EH (cell line): ENCODE measurements around the gene INPP4B.

Experiments
- DNase-seq: peaks from one replicate; pipeline ENCODE4 v3.0.0-alpha.2; 2015; ENCODE audit warnings: low read depth

INPP4B gene

DNA sequence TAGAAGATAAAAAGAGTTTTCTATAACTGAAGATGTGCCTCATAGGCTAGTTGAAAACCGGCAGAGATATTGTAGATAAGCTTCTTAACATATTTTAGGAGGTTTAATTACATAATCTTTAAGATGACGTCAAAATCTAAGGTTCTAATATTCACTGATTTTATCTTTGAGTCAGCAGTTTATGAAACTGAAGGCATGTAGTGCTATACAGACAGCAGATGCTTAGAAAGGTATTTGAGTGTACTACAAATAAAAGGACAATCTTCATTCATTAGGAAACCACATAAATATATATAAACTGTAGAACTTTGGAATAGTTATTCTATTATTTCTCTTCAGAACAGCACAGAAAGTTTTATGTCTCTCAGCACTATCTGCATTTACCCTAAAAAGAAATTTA is 704.9 kb downstream of the INPP4B start:
- no peak for DNase-seq

DNA sequence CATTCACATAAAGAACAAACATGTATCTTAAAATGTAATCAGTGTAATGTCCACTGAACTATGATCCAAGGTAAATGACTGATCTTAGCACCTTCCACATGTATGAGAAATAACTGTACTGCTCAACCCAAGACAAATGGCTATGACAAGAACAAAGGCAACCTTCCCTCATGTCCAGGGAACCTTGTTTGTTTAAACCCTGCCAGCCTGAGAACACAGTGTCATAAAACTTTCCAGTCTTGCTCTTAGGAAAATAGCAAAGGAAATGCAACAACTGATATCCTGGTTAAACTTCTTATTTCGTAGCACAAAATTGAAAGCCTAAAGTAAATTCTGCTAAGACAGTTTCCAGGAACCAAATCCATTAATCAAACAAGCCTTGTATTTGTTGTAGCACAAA is 715.4 kb downstream of the INPP4B start:
- peak; percentile 11 for DNase-seq

DNA sequence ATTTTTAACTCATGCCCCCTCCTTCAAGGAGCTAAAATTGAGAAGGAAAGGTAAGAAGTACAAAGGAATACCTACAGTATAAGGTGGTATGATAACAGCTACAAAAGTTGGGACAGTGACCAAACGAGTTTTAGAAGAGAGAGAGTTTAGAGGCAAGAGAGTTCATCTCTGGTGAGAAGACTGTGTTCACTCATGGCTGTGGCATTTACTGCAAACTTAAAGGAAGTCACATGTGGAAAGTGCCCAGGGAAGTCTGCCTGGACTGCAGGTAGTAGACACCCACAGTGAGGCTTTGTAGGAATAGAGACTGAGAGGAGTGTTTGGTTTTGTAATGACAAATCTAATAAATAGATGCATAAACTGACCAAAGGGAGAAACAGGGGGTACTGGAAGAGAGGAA is 716.2 kb downstream of the INPP4B start:
- peak; percentile 44 for DNase-seq

DNA sequence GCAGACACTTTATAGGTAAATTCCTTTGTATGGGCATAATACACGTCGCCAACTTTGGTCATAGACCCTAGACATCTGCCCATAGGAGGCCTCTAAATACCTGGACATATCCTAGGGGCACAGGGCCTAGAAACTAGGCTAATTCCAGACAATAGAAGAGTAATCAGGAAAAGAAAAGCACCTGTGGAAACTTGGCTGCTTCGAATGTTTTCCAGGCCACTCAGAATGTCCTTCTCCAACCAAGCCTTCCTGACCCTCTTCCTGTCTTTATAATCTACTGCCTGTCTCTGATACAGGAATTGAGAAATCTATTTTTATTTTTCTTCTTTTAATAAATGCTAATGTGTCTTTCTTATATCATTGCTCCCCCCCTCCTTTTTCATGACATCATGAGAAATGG is 716.6 kb downstream of the INPP4B start:
- no peak for DNase-seq

DNA sequence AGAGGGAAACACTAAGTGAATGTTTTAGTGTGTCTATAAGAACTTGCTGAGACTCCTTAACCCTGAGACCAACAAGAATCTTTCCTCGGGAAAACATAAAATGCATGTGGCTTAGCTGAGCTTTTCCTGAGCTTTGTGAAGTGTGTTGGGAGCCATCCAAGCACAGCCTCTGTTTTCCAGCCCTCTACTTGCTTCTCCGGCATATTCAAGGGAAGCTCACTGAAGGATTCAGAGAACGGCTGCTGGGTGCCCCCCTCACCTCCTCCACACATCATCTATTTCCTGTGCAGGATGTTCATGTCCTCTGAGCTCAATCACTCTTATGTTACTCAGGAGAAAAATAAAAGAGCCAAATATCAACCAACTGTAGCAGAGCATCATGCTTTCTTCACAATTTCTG is 717.6 kb downstream of the INPP4B start:
- DNase-seq, result peak; percentile 66

DNA sequence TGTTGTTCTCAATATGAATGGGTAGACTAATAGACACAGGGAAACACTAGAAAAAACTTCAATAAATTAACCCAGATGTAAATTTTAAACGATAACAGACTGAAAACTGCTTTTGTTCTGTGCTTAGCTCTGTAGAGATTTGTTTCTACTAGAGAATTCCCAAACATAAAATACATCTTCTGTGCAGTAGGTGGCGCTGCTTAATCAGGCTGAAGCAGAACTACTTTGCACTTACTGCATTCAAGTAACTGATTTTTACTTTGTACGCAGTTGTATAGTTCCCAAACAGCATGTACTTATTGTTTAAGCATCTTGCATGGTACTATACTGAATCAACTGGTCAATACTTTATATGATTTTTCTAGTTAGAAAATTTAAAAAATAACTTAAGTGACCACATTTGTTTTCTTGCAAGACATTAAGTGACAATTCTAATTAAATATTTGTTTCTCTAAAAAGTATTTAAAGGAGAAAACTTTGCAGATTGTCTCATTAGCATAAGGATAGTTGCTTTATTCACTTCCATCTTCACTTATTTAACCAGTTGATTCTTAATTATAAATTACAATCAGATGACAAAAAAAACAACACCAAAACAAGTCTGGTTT is 719.1 kb downstream of the INPP4B start:
- DNase-seq, result peak; percentile 76

DNA sequence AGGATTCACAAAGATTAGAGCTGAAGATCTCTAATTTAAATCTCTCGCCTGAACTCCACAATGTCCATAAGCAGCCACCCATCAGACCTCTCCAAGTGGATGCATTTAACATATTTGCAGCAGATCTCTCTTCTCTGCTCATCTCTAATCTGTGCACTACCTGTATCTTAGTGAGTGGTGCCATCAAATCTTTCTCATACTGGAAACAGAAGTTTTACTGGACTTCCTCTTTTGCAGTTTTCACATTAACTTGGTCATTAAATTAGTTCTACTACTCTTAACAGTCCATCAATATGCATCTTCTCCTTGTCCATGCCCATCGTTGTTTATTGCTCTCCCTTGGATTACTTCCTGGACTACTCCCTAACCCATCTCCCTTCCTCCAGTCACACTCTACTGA is 721.2 kb downstream of the INPP4B start:
- DNase-seq, result no peak

DNA sequence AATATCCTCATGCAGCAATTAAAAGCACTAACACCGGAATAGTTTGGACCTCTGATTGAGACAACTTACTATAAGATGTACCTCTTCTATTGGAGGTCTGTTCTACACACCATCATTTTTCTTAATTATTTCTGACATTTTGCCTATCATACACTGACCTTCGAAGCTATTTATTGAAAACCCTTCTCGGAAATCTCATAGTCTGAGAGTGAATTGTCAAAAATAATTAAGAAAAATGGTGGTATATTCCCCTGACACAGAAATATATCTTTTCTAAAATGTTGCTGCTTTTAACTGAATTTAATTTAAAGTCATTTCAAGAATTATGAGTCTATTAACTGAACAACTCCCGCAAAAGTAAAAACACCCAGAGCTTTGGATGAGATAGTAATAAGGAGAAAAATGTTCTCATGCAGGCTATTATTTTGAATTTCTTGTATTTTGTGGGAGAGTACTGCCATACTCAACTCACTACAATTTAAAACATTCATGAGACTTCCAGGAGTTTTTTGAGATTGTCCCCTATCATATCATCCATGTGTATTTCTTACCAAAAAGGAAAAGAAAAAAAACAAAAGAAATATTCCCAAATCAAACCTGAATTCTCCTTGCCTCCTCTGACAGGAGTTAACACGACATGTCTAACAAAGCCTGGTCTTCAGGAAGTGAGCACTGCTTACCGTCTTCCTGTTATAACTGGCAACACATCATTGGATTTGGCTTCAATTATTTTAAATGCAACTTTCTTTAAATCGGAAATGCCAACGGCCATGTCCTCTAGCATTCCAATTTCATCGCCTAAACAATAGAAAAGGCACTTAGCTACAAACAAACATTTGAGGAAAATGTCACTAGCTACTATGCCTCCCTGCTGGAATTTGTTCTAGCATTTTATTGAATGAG is 724.4 kb downstream of the INPP4B start:
- peak; percentile 13 for DNase-seq

DNA sequence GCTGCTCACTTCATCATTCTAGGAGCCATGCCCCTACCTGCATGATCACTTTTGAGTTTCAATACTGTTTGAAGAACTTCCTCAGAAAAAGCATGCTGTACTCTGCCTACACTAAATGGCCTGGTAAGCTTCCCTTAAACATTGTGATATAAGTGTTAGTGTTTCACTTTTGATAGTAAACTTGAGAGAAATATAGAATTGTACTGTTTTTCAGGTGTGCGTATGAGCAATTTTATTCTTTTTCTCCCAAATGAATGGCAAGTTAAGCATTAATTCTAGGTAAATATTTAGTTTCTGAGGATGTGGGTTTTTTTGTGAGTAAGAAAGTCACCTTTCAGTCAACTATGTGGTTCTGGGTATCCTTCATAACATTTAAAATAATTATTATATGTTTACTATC is 725.2 kb downstream of the INPP4B start:
- DNase-seq, result no peak

DNA sequence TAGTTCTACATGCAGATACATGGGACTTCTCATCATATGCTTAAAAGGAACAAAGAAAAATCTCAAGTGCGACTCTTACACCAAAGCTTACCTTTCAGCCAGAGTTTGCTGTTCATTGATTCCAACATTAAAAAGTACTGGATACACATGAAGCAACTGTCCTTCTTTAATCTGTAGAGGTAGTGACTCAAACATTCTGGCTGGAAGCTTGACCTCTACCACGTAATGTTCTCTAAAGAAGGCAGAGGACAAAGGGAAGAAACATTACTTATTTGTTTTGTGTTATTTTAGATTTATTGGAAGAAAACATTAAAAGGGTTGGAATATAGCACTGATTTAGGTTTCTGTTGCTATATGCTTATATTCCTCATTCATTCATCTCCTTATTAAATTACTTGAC is 733.6 kb downstream of the INPP4B start:
- DNase-seq, result no peak

DNA sequence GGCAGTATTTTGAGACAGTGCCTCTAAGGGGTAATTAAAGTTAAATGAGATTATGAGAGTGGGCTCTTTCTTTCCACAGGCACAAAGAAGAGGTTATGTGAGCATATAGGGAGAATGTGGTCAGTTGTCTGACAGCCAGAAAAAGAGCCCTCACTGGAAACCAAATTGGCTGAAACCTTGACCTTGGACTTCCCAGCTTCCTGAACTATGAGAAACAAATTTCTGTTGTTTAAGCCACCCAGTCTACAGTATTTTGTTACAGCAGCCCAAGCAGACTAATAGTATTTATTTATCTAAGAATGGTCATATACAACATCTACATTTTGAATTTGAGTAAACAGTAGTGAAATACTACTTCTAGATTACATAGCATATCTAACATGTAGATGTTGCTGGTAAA is 736.0 kb downstream of the INPP4B start:
- DNase-seq, result peak; percentile 23

DNA sequence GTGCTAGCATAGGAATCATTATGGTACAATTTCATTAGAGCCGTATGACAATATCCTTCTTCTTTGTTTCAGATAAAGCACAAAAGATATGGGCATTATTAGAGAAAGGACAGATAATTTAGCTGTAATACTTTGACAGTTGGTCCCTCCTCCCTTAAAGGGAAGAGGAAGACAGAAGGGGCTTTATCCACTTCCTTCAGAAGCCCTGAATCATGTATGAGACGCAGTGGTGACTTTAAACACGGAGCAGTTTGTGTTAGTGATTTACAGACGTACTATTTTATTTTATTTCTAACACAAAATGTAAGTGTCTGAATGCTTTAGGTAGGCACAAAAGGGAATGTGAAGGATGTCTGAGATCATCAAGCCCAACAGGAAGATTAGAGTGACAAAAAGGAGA is 742.1 kb downstream of the INPP4B start:
- no peak for DNase-seq

DNA sequence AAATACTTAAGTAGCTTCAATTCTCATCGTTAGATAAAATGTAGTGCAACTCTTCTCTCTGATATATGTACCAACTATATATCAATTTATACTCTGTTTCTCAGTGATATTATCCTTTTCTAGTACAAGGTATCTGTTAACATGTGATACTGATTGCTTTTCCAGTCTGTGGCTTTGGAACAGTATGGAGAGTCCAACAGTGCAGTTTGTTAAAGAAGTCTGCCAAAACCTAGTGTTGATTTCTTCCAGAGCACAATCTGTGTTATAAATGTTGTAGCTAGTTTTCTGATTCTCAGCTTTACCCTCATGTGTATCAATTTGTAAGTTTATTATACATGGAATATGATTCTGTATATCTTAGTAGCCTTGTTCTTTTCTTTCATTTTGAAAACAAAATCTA is 744.7 kb downstream of the INPP4B start:
- no peak for DNase-seq

DNA sequence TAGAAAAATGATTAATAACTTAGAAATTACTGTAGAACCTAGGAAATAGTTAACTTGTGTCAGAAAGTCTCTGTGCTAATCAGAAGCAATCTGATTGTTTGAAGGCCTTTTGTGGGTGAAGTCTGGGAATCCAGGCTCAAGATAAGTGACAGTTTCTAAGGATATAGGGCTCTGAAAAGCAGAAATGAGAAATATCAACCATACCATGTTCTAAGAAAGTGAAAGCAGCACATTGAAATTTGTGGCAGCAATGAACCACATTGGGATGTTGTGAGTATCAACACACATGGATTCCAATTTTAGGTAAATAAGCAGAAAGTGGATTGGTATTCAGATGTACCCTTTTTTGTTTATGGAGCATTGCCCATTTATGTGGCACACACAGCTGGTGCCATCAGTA is 745.2 kb downstream of the INPP4B start:
- DNase-seq, result no peak

DNA sequence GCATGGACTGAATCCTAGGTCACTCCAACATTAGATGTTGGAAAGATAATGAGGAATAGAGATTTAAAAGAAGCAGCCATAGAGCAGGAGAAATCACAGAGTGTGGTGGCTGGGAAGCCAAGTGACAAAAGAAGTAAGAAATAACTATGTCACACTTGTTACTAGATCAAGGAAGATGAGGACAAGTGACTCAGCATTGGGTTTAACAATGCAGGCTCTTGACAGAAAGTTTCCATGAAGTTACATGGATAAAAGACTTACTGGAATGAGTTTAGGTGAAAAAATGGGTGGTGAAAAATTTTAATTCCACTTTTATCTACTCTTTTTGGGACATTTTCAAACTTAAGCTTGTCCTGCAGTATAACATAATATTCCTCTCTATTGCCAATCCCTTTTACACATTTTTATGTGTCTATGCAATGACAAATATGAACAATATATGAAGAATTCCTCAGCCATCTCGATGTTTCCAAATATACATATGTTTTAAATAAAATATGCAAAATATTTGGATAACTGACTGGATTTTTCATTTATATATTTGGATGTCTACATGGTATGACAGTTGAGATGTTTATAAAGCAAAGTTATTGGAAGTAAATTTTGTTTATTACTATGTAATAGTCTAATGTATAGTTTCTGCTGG is 747.1 kb downstream of the INPP4B start:
- DNase-seq, result peak; percentile 25

DNA sequence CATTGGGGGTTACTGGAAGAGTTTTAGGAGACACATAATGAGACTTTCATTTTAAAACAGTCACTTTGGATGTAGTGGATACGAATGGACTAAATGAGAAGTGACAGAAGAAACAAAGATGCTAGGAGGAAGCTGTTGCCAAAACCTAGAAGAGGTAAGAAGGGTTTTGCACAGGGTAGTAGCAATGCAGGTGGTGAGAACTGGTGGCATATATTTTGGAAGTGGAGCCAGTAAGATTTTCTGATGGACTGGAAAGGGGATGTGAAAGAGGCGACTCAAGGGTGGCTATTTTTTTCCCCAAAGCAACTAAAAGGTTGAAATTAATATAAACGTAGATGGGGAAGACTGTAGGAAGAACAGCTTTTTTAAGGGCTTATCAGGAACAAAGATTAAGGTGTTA is 747.7 kb downstream of the INPP4B start:
- no peak for DNase-seq

DNA sequence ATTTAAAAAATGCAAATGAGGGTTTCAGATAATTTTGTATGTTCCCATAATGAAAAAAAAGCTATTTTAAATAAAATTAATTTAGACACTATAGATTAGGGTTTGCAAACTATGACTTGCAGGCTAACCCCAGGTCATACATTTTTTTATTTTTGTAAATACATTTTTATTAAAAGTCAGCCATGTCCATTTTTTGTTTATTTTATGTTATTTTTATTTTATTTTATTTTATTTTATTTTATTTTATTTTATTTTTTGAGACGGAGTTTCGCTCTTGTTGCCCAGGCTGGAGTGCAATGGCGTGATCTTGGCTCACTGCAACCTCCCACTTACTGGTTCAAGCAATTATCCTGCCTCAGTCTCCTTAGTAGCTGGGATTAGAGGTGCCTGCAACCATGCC is 749.1 kb downstream of the INPP4B start:
- no peak for DNase-seq

DNA sequence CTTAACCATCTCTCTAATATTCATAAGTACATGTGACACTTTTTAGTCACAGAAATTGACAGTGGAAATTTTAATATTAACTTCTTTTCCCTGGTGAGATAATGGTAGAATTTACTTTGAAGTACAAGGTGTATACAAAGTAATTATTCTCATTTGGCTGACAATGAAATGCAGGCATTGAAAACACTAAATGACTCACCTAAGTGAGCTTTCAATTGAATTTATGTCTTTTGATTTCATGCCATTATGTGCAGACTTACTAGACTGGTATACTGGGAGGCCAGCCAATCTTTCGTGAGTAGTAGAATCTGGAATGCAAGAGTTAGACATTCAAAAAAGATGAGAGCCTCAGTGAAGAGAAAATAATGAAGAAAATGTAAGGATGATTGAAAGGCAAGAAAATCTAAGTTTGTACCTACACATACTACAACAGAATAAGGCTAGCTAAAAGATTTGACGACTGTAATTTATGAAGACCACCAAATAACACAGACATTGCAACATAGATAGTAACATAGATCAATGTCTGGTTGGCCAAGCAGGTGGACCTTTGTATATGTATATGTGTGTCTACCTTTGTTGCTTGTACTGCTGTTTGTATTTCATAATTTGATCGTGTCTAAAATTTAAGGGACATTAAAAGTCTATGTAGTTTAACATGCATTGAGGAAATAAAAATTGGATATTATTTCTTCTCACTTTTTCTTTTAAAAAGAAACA is 750.1 kb downstream of the INPP4B start:
- DNase-seq, result peak; percentile 97

DNA sequence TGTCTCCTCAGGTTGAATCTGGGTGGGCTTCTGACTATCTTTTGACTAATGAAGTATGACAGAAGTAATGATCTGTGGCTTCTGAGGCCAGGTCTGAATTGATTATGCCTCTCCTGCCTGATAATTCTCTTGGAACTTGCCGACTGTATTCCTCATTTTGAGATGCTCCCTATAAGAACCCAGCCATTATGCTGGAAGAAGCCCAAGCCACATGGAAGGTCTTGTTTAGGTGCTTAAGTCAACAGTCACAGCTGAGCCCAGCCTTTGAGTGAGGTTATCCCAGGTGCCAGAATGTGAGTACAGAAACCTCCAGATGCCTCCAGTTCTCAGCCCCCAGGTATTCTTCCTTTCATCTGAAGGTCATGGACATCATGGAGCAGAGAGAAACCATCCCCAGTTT is 753.2 kb downstream of the INPP4B start:
- no peak for DNase-seq

DNA sequence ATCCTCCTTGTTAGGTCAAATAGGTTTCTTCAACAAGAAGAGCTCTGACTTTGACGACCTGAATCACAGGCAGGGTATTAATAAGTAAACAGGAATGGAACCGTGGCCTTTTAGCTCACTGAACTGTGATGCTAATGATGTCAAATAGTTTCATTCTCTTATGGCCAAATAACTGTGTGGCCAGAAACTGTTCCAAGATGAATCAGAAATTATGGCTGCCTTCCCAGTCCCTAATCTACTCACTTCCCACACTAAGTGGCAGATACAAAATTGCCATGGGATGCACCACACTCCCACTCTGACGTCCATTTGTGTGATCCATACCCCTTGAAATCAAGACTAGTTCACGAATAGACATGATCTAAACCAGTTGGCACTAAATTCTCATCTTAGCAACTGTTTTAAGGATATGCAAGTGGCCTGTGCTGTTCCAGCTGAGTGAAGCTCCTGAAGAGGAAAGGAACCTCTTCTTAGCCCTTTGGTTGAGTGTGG is 754.4 kb downstream of the INPP4B start:
- peak; percentile 99 for DNase-seq

DNA sequence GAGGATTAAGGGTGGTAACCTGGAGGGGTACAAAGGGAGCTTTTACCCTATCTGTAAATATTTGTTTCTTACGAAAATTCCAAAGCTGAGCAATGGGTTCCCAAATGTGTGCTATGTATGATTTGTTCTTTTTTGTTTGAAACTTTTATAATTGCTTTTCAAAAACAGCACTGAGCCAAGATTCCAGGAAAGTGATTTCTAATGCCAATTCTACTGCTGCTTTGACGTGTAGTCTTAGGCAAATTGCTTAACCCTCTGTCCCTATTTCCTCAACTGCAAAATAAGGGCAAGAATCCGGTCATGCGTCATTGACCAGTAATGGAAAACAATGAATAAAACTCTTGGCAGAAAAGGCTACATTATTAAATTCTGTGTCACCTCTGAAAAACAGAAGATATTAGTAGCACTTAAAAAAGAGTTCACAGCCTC is 755.0 kb downstream of the INPP4B start:
- peak; percentile 98 for DNase-seq

DNA sequence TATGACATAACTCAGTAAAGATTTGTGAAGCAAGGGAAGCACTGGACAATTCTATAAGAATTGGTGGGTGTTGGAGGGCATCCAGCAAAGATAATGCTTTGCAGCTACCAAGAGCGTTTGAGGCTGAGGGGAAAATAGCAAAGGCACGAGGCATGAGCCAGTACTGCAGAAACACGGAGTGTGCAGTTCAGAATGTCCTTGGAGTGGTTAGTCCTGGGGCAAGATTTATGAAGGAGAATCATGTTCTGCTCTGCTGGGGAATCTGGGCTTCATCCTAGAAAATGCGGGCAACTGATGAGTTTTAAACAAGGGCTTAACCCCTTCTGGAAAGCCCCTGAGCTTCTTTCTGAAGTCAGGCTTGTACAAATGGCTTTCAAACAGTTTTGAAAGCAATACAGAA is 757.2 kb downstream of the INPP4B start:
- DNase-seq, result peak; percentile 75
